Measurements from ENCODE around the gene PCSK6.

Gene PCSK6

GRCh38 chr15:101399431-101399830 lies 90.1 kb downstream of the PCSK6 start:
- no peak for DNase-seq (ENCODE audit: low read depth in 2 of 2)

- DNase-seq (ENCODE audit: low read depth in 2 of 2), result no peak
Observed at GRCh38 chr15:101398247-101398646, 91.3 kb downstream of the PCSK6 start.

GRCh38 chr15:101397521-101398003 lies 91.9 kb downstream of the PCSK6 start:
- DNase-seq (ENCODE audit: low read depth in 2 of 2), result no peak

- no peak for DNase-seq (ENCODE audit: low read depth in 2 of 2)
Observed at GRCh38 chr15:101396484-101397261, 92.8 kb downstream of the PCSK6 start.

DNA sequence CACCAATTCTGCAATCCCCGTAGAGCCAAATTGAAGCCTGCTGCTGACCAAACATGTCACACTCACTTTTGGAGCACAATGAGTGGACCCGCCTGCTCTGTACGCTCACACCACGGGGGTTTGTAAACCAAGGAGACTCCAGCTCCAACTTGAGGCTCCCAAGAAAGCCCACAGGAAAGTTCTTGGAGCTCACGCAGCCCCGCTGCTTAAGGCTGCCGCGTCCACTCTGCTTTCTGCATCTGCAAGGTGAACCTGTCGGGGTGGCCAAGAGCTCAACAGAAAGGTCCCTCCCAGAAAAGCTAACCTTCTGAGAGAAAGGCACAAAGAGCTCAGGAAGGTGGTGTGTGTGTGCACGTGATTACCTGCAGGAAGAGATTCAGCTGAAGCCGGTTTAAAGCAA lies 94.9 kb downstream of the PCSK6 start:
- no peak for DNase-seq (ENCODE audit: low read depth in 2 of 2)

DNA sequence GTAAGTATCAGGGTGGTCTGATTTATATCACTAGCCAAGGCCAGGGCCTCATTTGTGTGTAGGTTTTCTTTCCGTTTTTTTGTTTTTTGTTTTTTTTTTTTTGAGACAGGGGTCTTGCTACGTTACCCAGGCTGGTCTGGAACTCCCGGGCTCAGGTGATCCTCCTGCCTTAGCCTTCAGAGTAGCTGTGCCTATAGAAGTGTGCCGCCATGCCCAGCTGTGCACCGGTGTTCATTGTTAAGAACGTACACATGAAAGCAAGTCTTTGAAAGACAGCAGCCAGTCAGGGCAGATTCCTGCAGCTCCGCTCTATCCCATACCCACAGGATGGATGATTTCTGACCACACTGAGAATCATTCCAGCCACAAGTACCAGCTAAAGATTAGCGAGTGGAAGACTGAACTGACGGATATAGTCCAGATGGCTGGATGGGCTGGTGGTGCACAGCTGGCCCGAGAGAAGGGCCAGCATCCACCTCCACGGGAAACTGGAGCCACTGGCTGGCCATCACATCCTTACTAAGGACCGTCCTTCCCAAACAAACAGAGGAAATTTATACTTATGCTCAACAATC lies 95.4 kb downstream of the PCSK6 start:
- no peak for DNase-seq (ENCODE audit: low read depth in 2 of 2)

DNA sequence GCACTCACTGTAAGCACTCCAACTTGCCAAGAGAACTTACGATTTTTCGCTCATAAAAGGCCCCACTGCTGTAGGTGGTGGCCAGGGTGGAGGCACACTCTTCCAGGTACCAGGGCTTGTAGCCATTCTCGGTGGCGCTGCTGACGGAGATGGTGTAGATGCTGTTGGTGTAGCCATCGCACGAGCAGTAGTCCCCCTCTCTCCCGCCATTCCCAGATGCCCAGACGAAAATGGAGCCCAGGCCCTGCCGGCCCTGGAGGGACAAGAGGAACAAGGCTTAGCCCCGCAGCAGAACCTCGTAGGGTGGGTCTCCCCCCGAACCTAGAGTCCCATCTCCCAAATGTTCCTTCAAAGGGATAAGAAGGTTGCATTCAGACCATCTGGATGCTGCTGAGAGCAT lies 96.3 kb downstream of the PCSK6 start:
- DNase-seq (ENCODE audit: low read depth in 2 of 2), result no peak

GRCh38 chr15:101391981-101392640 lies 97.4 kb downstream of the PCSK6 start:
- DNase-seq (ENCODE audit: low read depth in 2 of 2), result no peak

- DNase-seq (ENCODE audit: low read depth in 2 of 2), result no peak
Observed at GRCh38 chr15:101391431-101391830, 98.1 kb downstream of the PCSK6 start.

- DNase-seq (ENCODE audit: low read depth in 2 of 2), result no peak
Observed at GRCh38 chr15:101390462-101390861, 99.0 kb downstream of the PCSK6 start.

DNA sequence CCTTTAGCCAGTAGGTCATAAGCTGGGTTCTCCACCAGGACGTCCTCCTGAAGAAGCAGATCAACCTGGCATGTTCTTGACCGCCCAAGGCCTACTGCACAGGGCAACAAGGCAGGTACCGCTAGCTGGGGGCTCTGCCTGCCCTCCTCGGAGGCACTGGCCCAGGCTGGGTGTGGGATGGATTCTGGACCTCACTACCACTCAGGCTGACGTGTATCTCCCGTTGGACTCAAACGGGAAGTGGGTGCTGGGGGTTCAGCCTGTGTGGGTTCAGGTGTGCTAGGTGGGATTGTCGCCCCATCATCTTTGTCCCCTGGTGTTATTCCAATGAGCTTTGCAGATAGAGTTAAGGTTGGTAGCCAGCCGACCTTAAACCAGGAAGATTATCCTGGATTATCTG lies 99.4 kb downstream of the PCSK6 start:
- no peak for DNase-seq (ENCODE audit: low read depth in 2 of 2)

DNA sequence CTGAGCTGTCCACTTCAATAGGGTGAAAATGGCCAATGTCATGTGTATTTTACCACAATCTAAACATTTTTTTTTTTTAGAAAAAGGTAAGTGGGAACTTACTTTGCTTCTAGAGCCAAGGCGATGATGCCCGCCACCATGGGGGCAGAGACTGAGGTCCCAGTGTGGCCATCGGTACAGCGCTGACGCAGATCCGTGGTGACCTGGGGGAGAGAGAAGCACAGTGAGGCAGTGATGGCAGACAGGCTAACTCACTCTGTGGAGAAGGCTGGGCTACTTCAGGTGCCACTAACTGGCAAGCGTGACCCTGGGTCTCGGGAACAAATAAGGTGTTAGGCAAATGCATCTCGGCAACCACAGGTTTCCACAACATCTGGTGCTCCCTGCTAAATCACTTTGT lies 100.1 kb downstream of the PCSK6 start:
- DNase-seq (ENCODE audit: low read depth in 2 of 2), result no peak

- DNase-seq (ENCODE audit: low read depth in 2 of 2), result no peak
Observed at GRCh38 chr15:101388046-101388445, 101.5 kb downstream of the PCSK6 start.

GRCh38 chr15:101387574-101387973 lies 101.9 kb downstream of the PCSK6 start:
- no peak for DNase-seq (ENCODE audit: low read depth in 2 of 2)

DNA sequence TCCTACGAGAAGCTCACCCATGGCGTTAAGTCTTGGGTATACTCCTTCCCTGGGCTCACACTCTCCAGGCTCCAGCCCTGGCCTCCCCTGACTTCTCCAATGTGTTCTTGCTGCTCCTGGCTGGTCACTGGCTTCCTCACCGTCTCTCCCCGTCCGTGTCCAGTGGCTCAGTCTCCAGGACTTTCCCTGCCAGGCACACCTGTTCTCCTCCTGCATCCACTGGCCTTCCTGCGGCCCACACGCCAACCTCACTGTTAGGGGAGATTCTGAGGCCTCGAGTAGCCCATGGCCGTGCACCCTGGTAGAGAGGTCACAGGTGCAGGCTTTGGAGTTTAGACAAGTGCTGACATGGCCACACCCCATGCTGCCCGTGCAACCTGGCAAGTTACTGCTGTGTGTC lies 102.5 kb downstream of the PCSK6 start:
- DNase-seq (ENCODE audit: low read depth in 2 of 2), result no peak

DNA sequence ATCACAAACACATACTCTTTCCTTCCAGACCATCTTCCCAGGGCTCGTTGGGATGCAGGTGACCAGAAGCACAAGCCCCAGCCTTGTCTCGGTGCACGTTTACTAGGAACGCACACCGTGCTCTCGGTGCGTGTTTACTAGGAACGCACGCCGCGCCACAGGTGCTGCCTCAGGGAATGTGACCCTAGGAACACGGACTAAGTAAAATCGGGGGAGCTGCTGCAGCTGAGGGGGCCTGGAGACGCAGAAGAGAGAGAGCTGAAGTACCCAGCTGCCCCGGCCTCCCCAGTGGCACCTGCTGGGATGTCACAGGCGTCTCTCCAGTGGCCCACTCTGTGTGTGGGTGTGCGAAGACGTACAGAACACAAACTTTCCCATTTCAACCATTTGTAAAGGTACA lies 103.5 kb downstream of the PCSK6 start:
- no peak for DNase-seq (ENCODE audit: low read depth in 2 of 2)

DNA sequence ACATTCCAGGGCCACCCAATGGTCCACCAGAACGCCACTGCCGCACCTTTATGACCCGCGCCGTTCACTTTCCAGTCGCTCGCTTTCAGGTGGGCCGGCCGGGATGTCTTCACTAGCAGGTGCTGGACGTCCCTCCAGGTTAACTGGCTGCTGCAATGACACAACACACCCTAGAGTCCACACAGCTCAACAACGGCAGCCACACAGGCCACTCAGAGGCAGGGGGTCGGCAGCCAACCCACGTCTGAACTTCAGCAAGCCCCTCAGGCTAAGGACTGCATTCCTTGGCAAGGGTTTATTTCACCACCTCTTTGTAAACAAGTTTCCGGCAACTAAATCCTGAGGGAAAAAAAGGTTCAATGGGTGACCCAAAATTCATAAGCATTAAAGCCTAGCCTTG lies 105.2 kb downstream of the PCSK6 start:
- DNase-seq (ENCODE audit: low read depth in 2 of 2), result no peak

DNA sequence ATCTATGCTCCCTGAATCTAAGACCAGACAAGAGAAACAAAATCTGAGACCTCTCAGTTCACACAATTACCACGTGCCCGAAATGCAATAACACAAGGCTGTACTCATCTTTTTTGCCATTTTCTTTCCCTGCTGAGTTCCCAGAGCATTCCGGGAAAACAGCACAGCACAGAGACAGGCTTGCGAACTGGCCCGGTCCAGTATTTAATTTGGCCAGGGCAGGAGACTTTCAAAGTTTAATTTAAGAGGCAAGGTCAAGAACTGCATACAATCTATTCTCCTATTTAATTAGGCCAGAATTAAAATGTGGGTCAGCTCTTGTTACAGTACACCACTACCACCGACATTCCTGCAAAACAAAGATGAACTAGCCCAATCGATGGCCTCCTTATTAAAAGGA lies 107.0 kb downstream of the PCSK6 start:
- no peak for DNase-seq (ENCODE audit: low read depth in 2 of 2)

DNA sequence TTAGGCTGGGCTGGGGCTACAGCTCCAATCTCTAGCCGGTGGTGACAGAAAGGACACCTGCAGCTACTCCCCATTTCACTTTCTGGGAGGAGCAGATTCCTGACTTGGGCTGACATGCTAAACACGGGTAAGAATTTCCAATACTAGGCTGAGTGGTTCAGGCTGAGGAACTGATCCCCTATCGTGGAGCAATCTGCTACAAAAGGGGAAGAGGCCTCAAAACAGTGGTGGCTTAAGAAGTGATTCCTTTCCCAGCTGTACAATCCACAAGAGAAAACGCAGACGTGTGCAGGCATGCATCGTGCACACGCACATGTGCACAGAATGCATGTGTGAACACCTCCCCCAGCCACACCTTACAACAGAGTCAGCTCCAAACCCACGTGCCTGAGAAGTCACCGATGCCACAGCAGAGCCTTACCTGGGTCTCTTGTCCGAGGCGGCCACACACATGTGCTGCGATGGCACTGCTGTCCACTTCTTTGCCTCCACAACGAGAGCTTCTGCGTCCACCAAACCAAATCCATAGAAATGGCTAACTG lies 107.8 kb downstream of the PCSK6 start:
- no peak for DNase-seq (ENCODE audit: low read depth in 2 of 2)

- no peak for DNase-seq (ENCODE audit: low read depth in 2 of 2)
Observed at GRCh38 chr15:101380146-101380545, 109.4 kb downstream of the PCSK6 start.

DNA sequence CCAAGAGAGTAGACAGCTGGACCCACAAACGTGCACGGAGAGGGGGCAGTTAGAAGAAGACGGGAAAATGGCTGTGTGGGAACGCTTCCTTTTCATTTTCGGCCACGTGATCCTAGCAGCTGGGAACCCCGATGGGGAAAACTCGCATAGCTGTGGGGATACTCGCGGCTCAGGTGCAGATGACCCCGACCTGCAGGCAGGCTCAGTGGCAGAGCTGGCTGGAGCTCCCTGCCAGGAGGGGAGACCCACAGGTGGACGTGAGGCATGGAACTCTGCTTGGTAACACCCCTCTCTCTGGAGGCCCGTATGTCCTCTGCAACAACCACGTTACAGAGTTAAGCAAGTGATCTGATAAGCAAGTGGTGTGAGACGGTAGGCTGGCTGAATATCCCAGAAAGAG lies 109.9 kb downstream of the PCSK6 start:
- DNase-seq (ENCODE audit: low read depth in 2 of 2), result no peak

- no peak for DNase-seq (ENCODE audit: low read depth in 2 of 2)
Observed at GRCh38 chr15:101378879-101379278, 110.6 kb downstream of the PCSK6 start.

All from fibroblast of skin of left biceps (primary cell).